Left lung (tissue), 10 donors: ENCODE results near the gene HEXIM2. TPM values are rescaled to one million over a fixed set of nuclear protein-coding genes. Genes with fewer than 3 reads are reported as not detected.
"Not testable (repeated sequence)": the region's sequence is repeated elsewhere in the genome, so short reads cannot be mapped to it uniquely, and the experiment has no call there.

Experiments used
- ATAC-seq: fragments of 200-7000 bp; cut with Tn5 transposase; one replicate; pipeline ENCODE4 v1.9.1; 2020; ENCODE audit warnings: moderate library complexity
- DNase-seq, 4 donors: peaks; one replicate each; pipeline ENCODE4 v3.0.0-alpha.2; 2013 to 2020
- H3K27ac ChIP-seq, 2 donors: fragments of 200-600 bp; sonication (generic) in 1 of 2; one replicate each; pipeline versions ENCODE4 v1.5.0 to v1.8.0; 2020 to 2021
- H3K27me3 ChIP-seq, 2 donors: fragments of 200-600 bp; sonication (generic) in 1 of 2; one replicate each; pipeline versions ENCODE4 v1.5.0 to v1.8.0; 2020 to 2021
- H3K36me3 ChIP-seq, 2 donors: fragments of 200-600 bp; sonication (generic) in 1 of 2; one replicate each; pipeline versions ENCODE4 v1.5.0 to v1.8.0; 2020 to 2021
- H3K4me1 ChIP-seq, 2 donors: fragments of 200-600 bp; one replicate each; pipeline ENCODE4 v1.8.0; 2021
- H3K4me3 ChIP-seq, 2 donors: fragments of 200-600 bp; sonication (generic) in 1 of 2; one replicate each; pipeline versions ENCODE4 v1.5.0 to v1.8.0; 2020 to 2021; ENCODE audit warnings: mild to moderate bottlenecking in 1 of 2
- H3K9me3 ChIP-seq, 2 donors: fragments of 200-600 bp; sonication (generic) in 1 of 2; one replicate each; pipeline versions ENCODE4 v1.5.0 to v1.8.0; 2020 to 2021
- CTCF ChIP-seq, 2 donors: fragments of 200-600 bp; sonication (generic) in 1 of 2; IDR thresholded peaks; one replicate each; pipeline versions ENCODE4 v1.5.0 to v1.8.0; 2021; ENCODE audit warnings: antibody characterized with exemption in 2 of 2
- intact Hi-C, 2 donors: fragments of 100-400 bp; cut with DNase I; formaldehyde crosslinking; loops; one replicate each; pipeline versions ENCODE4 v1.11.2 to v1.14.2; 2022
- polyA plus RNA-seq, 6 donors: library from polyadenylated mRNA; unstranded; fragments of 120-200 nt; gene quantifications; one replicate each; pipeline ENCODE4 v1.2.1, GENCODE V29; 2013; ENCODE audit not compliant: insufficient read length in 6 of 6
- total RNA-seq, 2 donors: library from RNA; stranded (reverse); fragmentation: NEBNext Ultra II Directional; extraction: Animal tissue kit (Norgen Biotek cat#: 25700); gene quantifications; one replicate each; pipeline ENCODE4 v1.2.1, GENCODE V29; 2021
- donor health status: DM: no; HTN: yes; CAD: no.
- donor health status: DM: no; HTN: no; CAD: no.

Gene HEXIM2
- total and polyA plus RNA-seq, 8 donors: 5.4 to 10.9 (median 8.7) TPM

- intact Hi-C loops: loop anchor here in 1 of 2 donors (10.0 kb wide), 1 partner anchor 209 kb away; the partner anchor contains the start of gene GFAP
- ATAC-seq: peak; percentile 75
- peaks cover 0 to 15% of the 10 kb centered on the region in 2 donors for H3K36me3 ChIP-seq
- DNase-seq: peak in 2 of 4 donors; percentile 62 to 86
- TF ChIP-seq CTCF (IDR thresholded peaks at IDR 0.05): no peak
- peak overlapping the region in 1 of 2 donors; percentile 76 for H3K27ac ChIP-seq
- peaks cover 24 to 60% of the 10 kb centered on the region in 2 donors for H3K4me1 ChIP-seq
- H3K4me3 ChIP-seq: no peak overlapping the region
- H3K27me3 ChIP-seq: peaks cover 0 to 13% of the 10 kb centered on the region in 2 donors
- no peaks in the 10 kb centered on the region for H3K9me3 ChIP-seq
Measured at GRCh38 chr17:45123930-45124796, 37.5 kb upstream of the HEXIM2 start.

DNA sequence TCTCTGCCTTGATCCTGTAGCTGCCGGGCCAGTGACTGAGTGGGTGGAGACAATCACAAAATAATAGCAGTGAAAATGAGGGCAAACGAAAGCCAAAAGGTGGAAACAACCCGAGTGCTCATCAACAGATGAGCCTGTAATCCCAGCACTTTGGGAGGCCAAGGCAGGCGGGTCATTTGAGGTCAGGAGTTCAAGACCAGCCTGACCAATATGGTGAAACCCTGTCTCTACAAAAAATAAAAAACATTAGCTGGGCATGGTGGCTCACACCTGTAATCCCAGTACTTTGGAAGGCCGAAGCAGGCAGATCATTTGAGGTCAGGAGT is 36.9 kb upstream of the HEXIM2 start:
- not testable (repeated sequence) for DNase-seq, ATAC-seq, H3K4me3 ChIP-seq, H3K9me3 ChIP-seq
- intact Hi-C loops: loop anchor here in 1 of 2 donors (10.0 kb wide), 1 partner anchor 210 kb away; the partner anchor contains the start of gene GFAP
- H3K27ac ChIP-seq: peak overlapping the region in 1 of 2 donors; percentile 76
- H3K4me1 ChIP-seq: peaks cover 24 to 65% of the 10 kb centered on the region in 2 donors
- H3K36me3 ChIP-seq: peaks cover 0 to 10% of the 10 kb centered on the region in 2 donors
- peaks cover 0 to 13% of the 10 kb centered on the region in 2 donors for H3K27me3 ChIP-seq

DNA sequence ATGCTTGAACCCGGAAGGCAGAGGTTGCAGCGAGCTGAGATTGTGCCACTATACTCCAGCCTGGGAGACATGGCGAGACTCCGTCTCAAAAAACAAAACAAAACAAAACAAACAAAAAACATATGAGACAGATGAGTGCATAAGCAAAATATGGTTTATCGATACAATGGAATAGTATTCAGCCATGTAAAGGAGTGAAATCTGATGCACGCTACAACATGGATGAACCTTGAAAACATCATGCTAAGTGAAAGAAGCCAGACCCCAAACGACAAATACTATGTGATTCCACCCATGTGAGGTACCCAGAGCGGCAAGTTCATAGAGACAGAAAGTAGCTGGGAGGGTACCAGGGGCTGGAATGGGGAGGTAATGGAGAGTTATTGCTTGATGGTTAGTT is 36.2 kb upstream of the HEXIM2 start:
- Histone ChIP-seq H3K36me3 (peaks cover 0 to 3% of the 10 kb centered on the region in 2 donors), H3K4me1 (peaks cover 24 to 65% of the 10 kb centered on the region in 2 donors), H3K27ac (no peak overlapping the region), H3K9me3 (no peaks in the 10 kb centered on the region), H3K4me3 (no peak overlapping the region), H3K27me3 (peaks cover 0 to 10% of the 10 kb centered on the region in 2 donors)
- DNase-seq (no peak), ATAC-seq (no peak)
- intact Hi-C loops: loop anchor here in 1 of 2 donors (10.0 kb wide), 1 partner anchor 211 kb away; the partner anchor contains the start of gene GFAP
- no peak for TF ChIP-seq CTCF (IDR thresholded peaks at IDR 0.05)

DNA sequence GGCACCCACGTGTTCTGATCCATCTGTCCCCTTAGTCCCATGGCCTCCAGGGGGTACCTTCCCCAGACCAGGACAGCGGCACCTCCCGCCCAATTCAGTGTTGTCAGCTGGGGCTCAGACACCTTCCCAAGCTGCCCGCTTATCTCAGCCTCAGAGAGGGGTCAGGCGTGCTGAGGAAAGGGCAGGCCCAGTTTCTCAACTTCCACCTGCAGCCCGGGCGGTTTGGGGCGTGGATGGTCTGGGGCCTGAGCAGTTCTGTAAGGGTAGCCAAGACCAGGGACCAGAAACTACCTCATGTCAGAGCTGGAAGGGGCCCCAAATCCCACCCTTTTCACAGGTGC is 34.5 kb upstream of the HEXIM2 start:
- no peaks in the 10 kb centered on the region for H3K9me3 ChIP-seq
- ATAC-seq (no peak), DNase-seq (peak in 1 of 4 donors; percentile 75)
- no peaks in the 10 kb centered on the region for H3K36me3 ChIP-seq
- TF ChIP-seq CTCF (IDR thresholded peaks at IDR 0.05): no peak
- peak overlapping the region in 1 of 2 donors; percentile 73 for H3K27ac ChIP-seq
- intact Hi-C loops: loop anchor here in 1 of 2 donors (10.0 kb wide), 1 partner anchor 212 kb away; the partner anchor contains the start of gene GFAP
- no peaks in the 10 kb centered on the region for H3K27me3 ChIP-seq
- H3K4me3 ChIP-seq: no peak overlapping the region
- peaks cover 31 to 77% of the 10 kb centered on the region in 2 donors for H3K4me1 ChIP-seq

DNA sequence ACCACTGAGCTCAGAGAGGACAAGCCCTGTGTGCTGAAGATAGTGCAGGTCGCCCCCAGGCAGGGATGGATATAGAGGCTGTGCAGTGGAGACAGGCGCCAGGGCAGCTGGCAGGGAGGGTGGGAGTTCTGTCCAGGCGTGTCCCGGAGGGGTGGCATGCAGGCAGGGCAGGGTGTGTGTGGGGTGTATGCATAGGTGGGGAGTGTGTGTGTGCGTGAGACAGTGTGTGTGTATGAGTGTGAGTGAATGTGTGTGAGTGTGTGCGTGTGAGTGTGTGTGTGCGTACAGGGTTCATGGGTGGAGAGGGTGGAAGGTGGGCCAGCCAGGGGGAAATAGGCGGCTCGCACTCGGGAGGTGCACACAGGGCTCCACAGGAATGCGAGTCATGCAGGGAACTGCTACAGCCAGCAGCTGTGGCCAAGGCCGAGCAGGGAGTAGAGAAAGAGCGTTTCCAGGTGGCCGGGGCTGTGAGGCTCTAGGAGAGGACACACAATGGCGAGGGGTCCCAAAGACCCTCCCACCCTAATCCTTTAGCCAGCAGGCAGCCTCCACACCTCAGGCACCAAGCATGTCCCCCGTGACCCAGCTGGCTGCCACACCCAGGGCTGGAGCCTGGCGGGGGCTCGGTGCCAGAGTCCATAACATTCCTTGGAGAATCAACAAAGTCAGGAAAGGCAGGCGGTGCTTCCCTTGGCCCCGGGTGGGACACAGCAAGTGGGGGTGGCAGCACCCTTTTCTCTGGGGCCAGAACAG is 34.0 kb upstream of the HEXIM2 start:
- Histone ChIP-seq H3K36me3 (no peaks in the 10 kb centered on the region), H3K4me1 (peaks cover 31 to 71% of the 10 kb centered on the region in 2 donors), H3K4me3 (no peak overlapping the region), H3K27ac (peak overlapping the region; percentile 65 to 73), H3K27me3 (no peaks in the 10 kb centered on the region), H3K9me3 (no peaks in the 10 kb centered on the region)
- intact Hi-C loops: loop anchor here in 1 of 2 donors (10.0 kb wide), 1 partner anchor 213 kb away; the partner anchor contains the start of gene GFAP
- peak in 1 of 4 donors; percentile 81 for DNase-seq
- peak; percentile 21 for ATAC-seq
- TF ChIP-seq CTCF (IDR thresholded peaks at IDR 0.05): no peak
